Measurements from ENCODE around the gene C1QTNF9B.

DNA sequence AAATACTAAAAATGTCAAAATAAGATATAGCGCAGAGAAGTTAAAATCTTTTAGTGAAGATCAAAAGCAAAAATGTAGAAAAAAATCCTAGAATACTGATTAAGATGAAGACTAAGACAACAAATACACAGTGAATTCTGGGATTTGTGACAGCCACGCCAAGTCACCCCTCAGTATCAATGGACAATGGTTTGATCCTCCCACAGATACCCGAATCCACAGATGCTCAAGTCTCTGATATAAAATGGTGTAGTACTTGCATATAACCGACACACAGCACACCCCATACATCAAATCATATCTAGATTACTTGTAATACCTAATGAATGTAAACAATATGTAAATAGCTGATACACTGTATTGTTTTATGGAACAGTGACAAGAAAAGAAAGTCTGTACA is 14.0 kb downstream of the C1QTNF9B start:
- TF ChIP-seq CTCF (IDR thresholded peaks at IDR 0.05) (no peak), POLR2A (IDR thresholded peaks at IDR 0.05) (no peak), POLR2AphosphoS5 (IDR thresholded peaks at IDR 0.05) (no peak), EP300 (IDR thresholded peaks at IDR 0.05) (no peak)

All from suprapubic skin (tissue), 4 donors.